HG02981 (cell line): ENCODE results near the gene WFIKKN1.

Experiments
- ATAC-seq: cut with Tn5 transposase; IDR thresholded peaks from one replicate; pipeline ENCODE4 v1.9.1; 2021; ENCODE audit warnings: mild to moderate bottlenecking, moderate library complexity; ENCODE audit not compliant: unreplicated experiment

Gene WFIKKN1

GRCh38 chr16:671353-672131 lies 40.8 kb downstream of the WFIKKN1 start:
- no peak for ATAC-seq

- no peak for ATAC-seq
Observed at GRCh38 chr16:672371-672770, 41.6 kb downstream of the WFIKKN1 start.

- no peak for ATAC-seq
Observed at GRCh38 chr16:672851-673250, 42.1 kb downstream of the WFIKKN1 start.

GRCh38 chr16:673399-673991 lies 42.7 kb downstream of the WFIKKN1 start:
- no peak for ATAC-seq

GRCh38 chr16:674214-674881 lies 43.6 kb downstream of the WFIKKN1 start:
- ATAC-seq = no peak

GRCh38 chr16:674968-675883 lies 44.4 kb downstream of the WFIKKN1 start, which contains the start of gene RHBDL1:
RHBDL1 (plus strand) TSS chr16:675671; CDS start chr16:675791, 120 bp downstream.
- no peak for ATAC-seq

GRCh38 chr16:675884-676564 lies 45.2 kb downstream of the WFIKKN1 start:
- ATAC-seq = no peak

- ATAC-seq = no peak
Observed at GRCh38 chr16:676565-676902, 45.7 kb downstream of the WFIKKN1 start.

GRCh38 chr16:676913-677312 lies 46.1 kb downstream of the WFIKKN1 start:
- no peak for ATAC-seq

- ATAC-seq = no peak
Observed at GRCh38 chr16:677316-678190, 46.8 kb downstream of the WFIKKN1 start.

- no peak for ATAC-seq
Observed at GRCh38 chr16:678209-678857, 47.5 kb downstream of the WFIKKN1 start.

- peak; percentile 1 for ATAC-seq
Observed at GRCh38 chr16:678858-679813, 48.4 kb downstream of the WFIKKN1 start.

- peak; percentile 33 for ATAC-seq
Observed at GRCh38 chr16:679814-680624, 49.2 kb downstream of the WFIKKN1 start, which contains the start of gene STUB1. STUB1 (plus strand) TSS chr16:680410; CDS start chr16:680526, 116 bp downstream.

GRCh38 chr16:680625-680945 lies 49.8 kb downstream of the WFIKKN1 start:
- ATAC-seq = no peak

GRCh38 chr16:680967-681745 lies 50.4 kb downstream of the WFIKKN1 start:
- ATAC-seq = no peak

GRCh38 chr16:681746-682427 lies 51.1 kb downstream of the WFIKKN1 start:
- ATAC-seq = no peak
